Activated naive CD8-positive, alpha-beta T cell treated with anti-CD3 and anti-CD28 coated beads, Interleukin-2, amount 10 ng/mL, durations not matched to agents 7 days and 5 days (primary cell): ENCODE data around the gene OTULINL. TPM values are rescaled to one million over a fixed set of nuclear protein-coding genes. Genes with fewer than 3 reads are reported as not detected.
A peak's percentile ranks its signal among the peaks of the same experiment; 100 is the strongest.
"Not testable (repeated sequence)": the region's sequence is repeated elsewhere in the genome, so short reads cannot be mapped to it uniquely, and the experiment has no call there.

ENCODE experiments used
- ATAC-seq: fragments of 150-1000 bp; cut with Tn5 transposase; one replicate; pipeline ENCODE4 v1.10.0; 2021; ENCODE audit warnings: low read depth, moderate library complexity
- POLR2A ChIA-PET: fragments of 350-600 bp; sonication (Branson Sonifier 250); formaldehyde crosslinking; loops from one replicate; lab custom pipeline; 2021; ENCODE audit warnings: antibody characterized with exemption; lab: Charles Lee
- DNase-seq: peaks from one replicate; pipeline ENCODE4 v3.0.0; 2021
- H3K27ac Mint-ChIP-seq: one replicate; pipeline ENCODE4 v1.8.0; 2022; ENCODE audit warnings: mild to moderate bottlenecking, mixed read lengths
- H3K27me3 Mint-ChIP-seq: one replicate; pipeline ENCODE4 v1.8.0; 2022; ENCODE audit warnings: mild to moderate bottlenecking, moderate library complexity, mixed read lengths
- H3K36me3 Mint-ChIP-seq: one replicate; pipeline ENCODE4 v1.8.0; 2021; ENCODE audit warnings: mild to moderate bottlenecking, mixed read lengths
- H3K4me1 Mint-ChIP-seq: one replicate; pipeline ENCODE4 v1.8.0; 2021; ENCODE audit warnings: mixed read lengths
- H3K4me3 Mint-ChIP-seq: one replicate; pipeline ENCODE4 v1.8.0; 2022; ENCODE audit warnings: mild to moderate bottlenecking, moderate library complexity, mixed read lengths
- H3K9me3 Mint-ChIP-seq: one replicate; pipeline ENCODE4 v1.8.0; 2021; ENCODE audit warnings: mixed read lengths
- total RNA-seq, 2 experiments: library from RNA; stranded (reverse); gene quantifications; one replicate each; pipeline ENCODE4 v1.2.3, GENCODE V29; 2021

OTULINL gene
- total RNA-seq = 10 to 100 TPM; 67.7 to 68.4 TPM

GRCh38 chr5:14581106-14581890 lies at the start of gene OTULINL:
TSS of gene OTULINL (plus strand) at chr5:14581792. CDS start at chr5:14581895, 103 bp downstream.
- POLR2A ChIA-PET = interaction anchor here (0.9 to 5.1 kb wide), 19 partner anchors 9 to 216 kb away, joined by 3 to 118 read pairs (median 6); no protein-coding TSS in a partner anchor
- H3K4me1 Mint-ChIP-seq = peaks cover 31% of the 10 kb centered on the region
- peak within 1 kb of the TSS; percentile 88 for H3K27ac Mint-ChIP-seq
- peaks cover 15% of the 10 kb centered on the region for H3K27me3 Mint-ChIP-seq
- H3K36me3 Mint-ChIP-seq = peaks cover 27% of the 10 kb centered on the region
- H3K4me3 Mint-ChIP-seq = peak within 1 kb of the TSS; percentile 91
- peaks cover 4% of the 10 kb centered on the region for H3K9me3 Mint-ChIP-seq
- ATAC-seq = peak; percentile 88
- peak; percentile 94 for DNase-seq

DNA sequence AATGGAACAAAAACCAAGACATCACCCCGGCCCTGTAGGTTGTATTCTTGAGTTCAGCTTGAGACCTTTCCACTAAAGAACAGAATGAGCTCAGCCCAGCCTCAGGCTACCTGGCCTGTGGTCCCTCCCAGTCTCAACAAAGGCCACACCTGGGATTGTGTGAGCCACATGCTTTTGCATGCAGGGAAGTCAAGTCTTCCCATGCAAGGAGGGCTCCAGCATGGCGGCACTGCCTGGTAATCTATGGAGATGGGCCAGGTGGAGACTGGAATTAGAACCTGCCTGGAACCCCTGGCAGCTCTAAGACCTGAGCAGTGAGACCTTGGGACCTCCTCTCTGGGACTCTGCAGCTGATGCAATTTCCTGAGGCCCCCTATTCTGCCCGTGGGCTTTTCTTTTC lies 49.4 kb upstream of the OTULINL start:
- Mint-ChIP-seq H3K9me3 (peaks cover 2% of the 10 kb centered on the region), H3K4me1 (peaks cover 9% of the 10 kb centered on the region), H3K27ac (no peak overlapping the region), H3K36me3 (no peaks in the 10 kb centered on the region), H3K4me3 (no peak overlapping the region), H3K27me3 (peaks cover 4% of the 10 kb centered on the region)
- ATAC-seq (no peak), DNase-seq (no peak)
- POLR2A ChIA-PET = no interaction called here

DNA sequence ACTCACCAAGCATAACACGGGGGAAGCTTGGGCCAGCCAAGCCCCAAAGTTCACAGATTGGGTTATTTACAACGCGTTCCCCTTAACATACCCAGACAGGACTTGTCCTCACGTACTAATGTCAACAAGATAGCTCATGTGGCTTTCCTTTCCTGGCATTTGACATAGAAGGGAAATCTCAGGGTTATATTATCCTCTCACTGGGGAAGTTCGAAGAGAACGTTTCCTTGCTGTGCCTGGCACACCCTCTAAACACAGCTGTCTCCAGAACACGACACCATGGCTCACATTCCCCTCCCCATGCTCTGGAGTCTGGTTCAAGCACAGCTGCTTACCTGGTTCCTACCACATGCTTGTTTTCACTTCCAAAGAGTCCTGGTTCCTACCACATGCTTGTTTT lies 46.8 kb upstream of the OTULINL start:
- POLR2A ChIA-PET = no interaction called here

DNA sequence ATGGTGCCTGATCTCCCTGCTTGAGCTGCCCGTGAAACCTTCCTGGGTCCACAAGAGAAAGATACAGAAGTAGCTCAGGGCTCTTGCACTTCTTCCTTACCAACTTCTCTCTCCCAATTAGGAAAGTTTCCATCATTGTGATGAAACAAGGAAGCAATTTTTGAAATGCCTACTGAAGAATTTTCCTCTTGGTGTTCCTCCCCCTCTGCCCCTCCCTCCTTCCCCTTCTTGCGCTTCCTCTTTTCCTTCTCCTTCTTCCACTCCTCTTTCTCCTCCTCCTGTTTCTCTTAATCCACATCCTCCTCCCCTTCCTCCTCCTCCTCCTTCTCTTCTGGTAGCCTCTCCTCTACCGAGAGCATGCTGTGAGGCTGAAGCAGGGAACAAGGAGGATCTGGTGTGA lies 36.3 kb upstream of the OTULINL start:
- DNase-seq (no peak), ATAC-seq (no peak)
- H3K4me3 Mint-ChIP-seq = no peak overlapping the region
- peaks cover 9% of the 10 kb centered on the region for H3K36me3 Mint-ChIP-seq
- H3K9me3 Mint-ChIP-seq = peaks cover 16% of the 10 kb centered on the region
- no peak overlapping the region for H3K27ac Mint-ChIP-seq
- peaks cover 14% of the 10 kb centered on the region for H3K4me1 Mint-ChIP-seq
- POLR2A ChIA-PET = no interaction called here
- peaks cover 5% of the 10 kb centered on the region for H3K27me3 Mint-ChIP-seq

More for the DNA sequence above, 46.8 kb upstream of the OTULINL start:
- Mint-ChIP-seq H3K9me3 (peaks cover 11% of the 10 kb centered on the region), H3K27me3 (peaks cover 7% of the 10 kb centered on the region), H3K27ac (no peak overlapping the region), H3K36me3 (no peaks in the 10 kb centered on the region), H3K4me3 (no peak overlapping the region), H3K4me1 (peaks cover 9% of the 10 kb centered on the region)
- ATAC-seq = no peak
- DNase-seq = no peak

DNA sequence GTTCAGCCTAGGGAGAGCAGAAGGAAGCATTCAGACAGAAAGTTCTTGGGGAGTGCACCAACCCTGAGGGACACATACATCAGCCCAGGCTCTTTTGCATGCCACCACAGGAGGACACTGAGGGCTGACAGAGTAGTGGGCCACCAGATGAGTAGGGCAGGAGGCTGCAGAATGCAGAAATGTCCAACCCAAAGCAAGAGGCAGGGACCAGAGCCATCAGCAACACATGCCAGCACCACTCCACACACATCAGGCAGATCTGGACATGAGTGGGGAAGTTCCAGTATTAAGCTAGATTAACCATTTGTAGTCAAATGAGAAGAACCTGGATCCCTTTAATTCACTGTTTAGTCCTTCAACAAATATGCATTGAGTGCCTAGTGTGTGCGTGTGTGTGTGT lies 35.7 kb upstream of the OTULINL start:
- ATAC-seq (no peak), DNase-seq (no peak)
- POLR2A ChIA-PET = no interaction called here
- Mint-ChIP-seq H3K9me3 (peaks cover 12% of the 10 kb centered on the region), H3K27me3 (peaks cover 2% of the 10 kb centered on the region), H3K4me1 (peaks cover 14% of the 10 kb centered on the region), H3K27ac (no peak overlapping the region), H3K4me3 (no peak overlapping the region), H3K36me3 (peaks cover 9% of the 10 kb centered on the region)

GRCh38 chr5:14547666-14548065 lies 33.9 kb upstream of the OTULINL start:
- Mint-ChIP-seq H3K27me3 (peaks cover 4% of the 10 kb centered on the region), H3K36me3 (peaks cover 1% of the 10 kb centered on the region), H3K9me3 (peaks cover 4% of the 10 kb centered on the region), H3K4me3 (no peak overlapping the region), H3K4me1 (peaks cover 13% of the 10 kb centered on the region), H3K27ac (no peak overlapping the region)
- ATAC-seq = no peak
- DNase-seq = no peak
- POLR2A ChIA-PET = no interaction called here

- H3K27me3 Mint-ChIP-seq = peaks cover 2% of the 10 kb centered on the region
- ATAC-seq = no peak
- H3K4me1 Mint-ChIP-seq = peaks cover 12% of the 10 kb centered on the region
- POLR2A ChIA-PET = no interaction called here
- no peaks in the 10 kb centered on the region for H3K36me3 Mint-ChIP-seq
- H3K27ac Mint-ChIP-seq = no peak overlapping the region
- peaks cover 12% of the 10 kb centered on the region for H3K9me3 Mint-ChIP-seq
- no peak overlapping the region for H3K4me3 Mint-ChIP-seq
- DNase-seq = no peak
These were observed 30.4 kb upstream of the OTULINL start for GRCh38 chr5:14551211-14551610.

DNA sequence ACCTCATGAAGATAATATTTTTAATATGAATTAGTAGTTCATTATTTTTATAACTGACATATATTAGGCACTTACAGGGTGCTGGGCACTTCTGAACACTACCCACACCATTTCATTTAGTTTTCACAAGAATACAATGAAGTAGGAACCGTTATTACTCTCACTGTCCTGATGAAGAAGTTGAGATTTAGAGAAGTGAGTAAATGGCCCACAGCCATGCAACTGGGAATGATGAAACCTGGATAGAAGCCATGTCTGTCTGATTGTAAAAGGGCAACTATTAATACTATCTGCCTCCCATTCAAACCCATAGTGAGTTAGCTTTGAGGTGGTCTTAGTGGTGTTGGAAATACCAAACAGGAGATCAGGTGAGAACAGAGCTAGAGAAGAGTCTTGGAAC lies 29.6 kb upstream of the OTULINL start:
- POLR2A ChIA-PET = no interaction called here
- H3K27me3 Mint-ChIP-seq = peaks cover 2% of the 10 kb centered on the region
- H3K4me1 Mint-ChIP-seq = peaks cover 12% of the 10 kb centered on the region
- H3K27ac Mint-ChIP-seq = no peak overlapping the region
- H3K4me3 Mint-ChIP-seq = no peak overlapping the region
- no peaks in the 10 kb centered on the region for H3K36me3 Mint-ChIP-seq
- H3K9me3 Mint-ChIP-seq = peaks cover 12% of the 10 kb centered on the region
- DNase-seq (no peak), ATAC-seq (no peak)

DNA sequence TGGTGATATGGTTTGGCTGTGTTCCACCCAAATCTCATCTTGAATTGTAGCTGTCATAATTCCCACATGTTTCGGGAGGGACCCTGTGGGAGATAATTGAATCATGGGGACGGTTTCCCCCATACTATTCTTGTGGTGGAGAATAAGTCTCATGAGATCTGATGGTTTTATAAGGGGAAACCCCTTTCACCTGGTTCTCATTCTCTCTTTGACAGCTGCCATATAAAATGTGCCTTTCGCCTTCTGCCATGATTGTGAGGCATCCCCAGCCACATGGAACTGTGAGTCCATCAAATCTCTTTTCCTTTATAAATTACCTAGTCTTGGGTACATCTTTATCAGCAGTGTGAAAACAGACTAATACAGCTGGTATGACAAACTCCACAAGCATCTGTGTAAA lies 27.3 kb upstream of the OTULINL start:
- H3K4me3 Mint-ChIP-seq, H3K36me3 Mint-ChIP-seq, H3K27ac Mint-ChIP-seq, DNase-seq, POLR2A ChIA-PET, H3K27me3 Mint-ChIP-seq, ATAC-seq: not testable (repeated sequence)
- Mint-ChIP-seq H3K9me3 (peaks cover 12% of the 10 kb centered on the region), H3K4me1 (peaks cover 17% of the 10 kb centered on the region)

- Mint-ChIP-seq H3K4me1 (peaks cover 24% of the 10 kb centered on the region), H3K27me3 (peaks cover 2% of the 10 kb centered on the region), H3K9me3 (peaks cover 12% of the 10 kb centered on the region), H3K4me3 (no peak overlapping the region), H3K27ac (no peak overlapping the region), H3K36me3 (no peaks in the 10 kb centered on the region)
- POLR2A ChIA-PET = no interaction called here
- DNase-seq (no peak), ATAC-seq (no peak)
These were observed 25.6 kb upstream of the OTULINL start for GRCh38 chr5:14556015-14556414.

- H3K27ac Mint-ChIP-seq = no peak overlapping the region
- no peak overlapping the region for H3K4me3 Mint-ChIP-seq
- POLR2A ChIA-PET = interaction anchor here (1.3 kb wide), 1 partner anchor 25 kb away, joined by 5 read pairs; the partner anchor contains the start of gene OTULINL
- ATAC-seq (no peak), DNase-seq (no peak)
- no peaks in the 10 kb centered on the region for H3K36me3 Mint-ChIP-seq
- peaks cover 24% of the 10 kb centered on the region for H3K4me1 Mint-ChIP-seq
- H3K27me3 Mint-ChIP-seq = no peaks in the 10 kb centered on the region
- peaks cover 9% of the 10 kb centered on the region for H3K9me3 Mint-ChIP-seq
These were observed 24.3 kb upstream of the OTULINL start for GRCh38 chr5:14557203-14557770.

DNA sequence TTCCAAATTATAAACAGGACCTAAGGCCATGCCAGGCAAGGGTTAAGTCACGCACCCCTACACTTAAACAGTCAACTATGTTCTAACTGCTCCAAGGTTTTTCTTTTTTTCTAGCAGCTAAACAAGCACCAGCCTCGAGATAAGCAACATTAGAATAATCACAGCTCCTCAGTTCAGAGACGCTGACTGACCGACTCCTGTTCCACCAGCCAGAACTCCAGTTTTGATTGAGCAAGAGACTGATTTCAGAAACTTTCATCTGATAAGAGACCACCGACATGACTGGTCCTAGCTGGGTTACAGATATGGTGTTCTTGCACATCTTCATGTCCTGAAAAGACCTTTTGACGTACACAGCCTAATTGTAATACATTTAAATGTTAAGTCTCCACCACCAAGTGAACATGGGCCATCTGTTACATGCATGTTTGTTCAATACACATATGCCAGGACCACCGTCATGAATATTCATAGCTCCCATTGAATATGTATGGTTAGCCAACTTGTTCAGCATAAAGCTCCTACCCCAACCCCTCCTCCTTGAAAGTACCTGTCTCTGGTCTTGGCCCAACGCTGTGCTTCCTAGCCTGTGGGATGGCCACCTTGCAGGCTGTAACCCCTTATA lies 23.7 kb upstream of the OTULINL start:
- DNase-seq (no peak), ATAC-seq (no peak)
- Mint-ChIP-seq H3K4me3 (no peak overlapping the region), H3K4me1 (peaks cover 24% of the 10 kb centered on the region), H3K9me3 (peaks cover 8% of the 10 kb centered on the region), H3K27me3 (no peaks in the 10 kb centered on the region), H3K27ac (no peak overlapping the region), H3K36me3 (no peaks in the 10 kb centered on the region)
- POLR2A ChIA-PET = interaction anchor here (1.3 kb wide), 1 partner anchor 24 kb away, joined by 5 read pairs; the partner anchor contains the start of gene OTULINL

DNA sequence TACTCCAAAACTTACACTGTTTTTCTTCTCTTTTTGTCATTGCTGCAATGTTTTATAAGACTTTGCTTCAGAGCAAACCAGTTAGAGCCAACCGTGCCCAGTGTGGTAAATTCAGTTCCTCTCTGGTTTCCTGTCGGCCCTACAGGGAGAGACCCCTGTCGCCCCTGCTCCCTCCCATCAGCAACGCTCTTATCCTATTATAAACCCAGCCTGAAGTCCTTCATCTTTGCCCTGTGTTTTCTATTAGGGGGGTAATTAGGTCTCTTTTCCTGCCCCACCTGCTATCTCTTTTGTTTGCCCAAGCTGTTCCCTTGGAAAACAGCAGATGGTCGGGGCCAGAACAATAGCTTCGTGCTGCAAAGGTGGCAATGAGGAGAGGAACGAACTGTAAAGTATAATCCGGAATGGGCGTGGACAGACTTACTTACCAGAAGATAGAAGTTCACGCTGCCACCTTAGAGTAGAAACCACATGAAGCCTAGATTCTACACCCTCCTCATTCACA lies 21.4 kb upstream of the OTULINL start:
- Mint-ChIP-seq H3K4me1 (peaks cover 22% of the 10 kb centered on the region), H3K4me3 (peak overlapping the region; percentile 71), H3K27me3 (no peaks in the 10 kb centered on the region), H3K9me3 (no peaks in the 10 kb centered on the region), H3K36me3 (peaks cover 2% of the 10 kb centered on the region), H3K27ac (peak overlapping the region; percentile 79)
- POLR2A ChIA-PET = interaction anchor here (1.7 kb wide), 1 partner anchor 22 kb away, joined by 8 read pairs; the partner anchor contains the start of gene OTULINL
- peak; percentile 74 for ATAC-seq
- DNase-seq = no peak
